Vagina (tissue), 2 donors: ENCODE data around the gene LRRC4B.

Experiments
- CTCF ChIP-seq, 3 experiments: fragments of 450-650 bp in 2 of 3; fragments of 200-600 bp in 1 of 3; sonication (generic) in 1 of 3; IDR thresholded peaks; one replicate each; pipeline ENCODE4 v1.5.1; 2017 to 2019; ENCODE audit warnings: antibody characterized with exemption in 3 of 3, mild to moderate bottlenecking in 2 of 3, moderate library complexity in 2 of 3
- POLR2A ChIP-seq, 2 donors: fragments of 450-650 bp; IDR thresholded peaks; one replicate each; pipeline ENCODE4 v1.6.1; 2017; ENCODE audit warnings: antibody characterized with exemption in 2 of 2, mild to moderate bottlenecking in 2 of 2, moderate library complexity in 2 of 2
- POLR2AphosphoS5 ChIP-seq, 2 donors: sonication (generic); formaldehyde crosslinking; IDR thresholded peaks; one replicate each; pipeline ENCODE4 v1.9.0; 2017; ENCODE audit warnings: antibody characterized with exemption in 2 of 2, mild to moderate bottlenecking in 2 of 2, low read depth in 1 of 2; ENCODE audit not compliant: insufficient read depth in 1 of 2

- TF ChIP-seq POLR2A (IDR thresholded peaks at IDR 0.05) (no peak), CTCF (IDR thresholded peaks at IDR 0.05) (no peak), POLR2AphosphoS5 (IDR thresholded peaks at IDR 0.05; ENCODE audit: insufficient read depth in 1 of 2, low read depth in 1 of 2) (no peak)
These were observed 58.9 kb downstream of the LRRC4B start for GRCh38 chr19:50509366-50509765.
